GM12865 (cell line): ENCODE measurements around the gene STXBP6.

ENCODE experiments used
- DNase-seq: peaks from one replicate; pipeline ENCODE4 v3.0.0; 2010; ENCODE audit warnings: low read depth
- H3K4me3 ChIP-seq: 2 replicates; pipeline ENCODE4 v1.5.1; 2011; ENCODE audit warnings: mild to moderate bottlenecking, low read depth, low read length, control low read depth
- CTCF ChIP-seq: IDR thresholded peaks from 2 replicates; pipeline ENCODE4 v1.5.1; 2011; ENCODE audit warnings: low read length, control low read depth, low read depth, inconsistent platforms; ENCODE audit not compliant: insufficient read depth; ENCODE audit errors: missing control alignments

Gene STXBP6

DNA sequence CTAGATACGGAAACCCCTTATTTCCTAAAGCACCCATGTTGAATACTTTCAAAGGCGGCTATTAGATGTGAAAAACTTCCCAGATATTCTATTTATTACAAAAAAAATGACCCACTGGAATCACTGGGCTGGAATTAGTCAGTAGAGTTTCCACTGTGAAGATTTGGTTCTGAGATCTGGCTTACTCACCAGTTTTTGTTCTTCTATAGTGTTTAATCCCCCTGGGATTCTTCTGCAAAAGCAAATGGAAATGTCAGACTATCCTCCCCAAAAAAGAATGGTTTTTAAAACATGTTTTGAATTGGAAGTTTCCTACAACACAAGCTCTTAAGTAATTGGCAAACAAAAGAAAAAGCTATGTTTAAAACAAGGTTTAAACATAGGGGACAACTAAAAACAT is 166.4 kb downstream of the STXBP6 start:
- no peak for TF ChIP-seq CTCF
- H3K4me3 ChIP-seq = no peak overlapping the region
- no peak for DNase-seq

DNA sequence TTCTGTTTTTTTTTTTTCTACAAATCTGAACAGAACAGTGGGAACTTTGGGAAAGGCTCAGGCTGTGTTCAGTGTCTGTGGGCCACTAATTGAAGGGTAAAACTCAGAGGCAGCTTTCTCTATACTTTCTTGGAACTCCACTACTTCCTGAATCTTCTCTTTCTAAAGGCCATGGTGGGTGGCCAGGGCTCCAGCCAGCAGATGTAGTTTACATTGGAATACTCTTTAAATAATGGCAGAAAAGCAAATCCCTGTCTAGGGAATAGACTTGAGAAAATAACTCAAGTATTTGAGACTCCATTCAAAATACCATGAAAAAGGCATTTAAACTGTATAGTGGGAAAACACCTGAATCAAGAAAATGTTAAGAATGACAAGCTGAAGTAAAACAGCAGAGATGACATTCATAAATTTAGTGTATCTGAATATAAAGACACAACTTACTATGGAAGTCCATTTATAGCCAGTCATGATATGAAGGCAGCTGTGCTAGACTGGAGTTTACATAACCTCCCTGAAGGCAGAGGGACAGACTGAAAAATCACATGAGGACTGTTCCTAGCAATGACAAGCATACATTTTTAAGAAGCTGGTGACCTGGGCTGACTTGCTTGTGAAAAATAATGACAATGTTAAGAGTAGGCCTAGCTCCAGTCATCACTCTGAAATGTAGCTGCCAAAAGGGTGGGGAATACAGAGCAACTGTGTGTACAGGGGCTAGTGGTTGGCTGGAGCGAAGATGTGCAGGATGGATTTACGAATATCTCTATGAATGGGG is 168.6 kb downstream of the STXBP6 start:
- DNase-seq = no peak
- H3K4me3 ChIP-seq = no peak overlapping the region
- no peak for TF ChIP-seq CTCF

GRCh38 chr14:24880689-24881088 is 169.3 kb downstream of the STXBP6 start:
- no peak overlapping the region for H3K4me3 ChIP-seq
- no peak for DNase-seq
- no peak for TF ChIP-seq CTCF

- H3K4me3 ChIP-seq = no peak overlapping the region
- TF ChIP-seq CTCF = no peak
- no peak for DNase-seq
Observed at GRCh38 chr14:24879661-24880386, 170.1 kb downstream of the STXBP6 start.

- no peak for DNase-seq
- H3K4me3 ChIP-seq = no peak overlapping the region
- no peak for TF ChIP-seq CTCF
Observed at GRCh38 chr14:24876996-24877395, 173.0 kb downstream of the STXBP6 start.

- DNase-seq = no peak
- TF ChIP-seq CTCF = no peak
- no peak overlapping the region for H3K4me3 ChIP-seq
Observed at GRCh38 chr14:24875991-24876878, 173.7 kb downstream of the STXBP6 start.
